Transverse colon (tissue), 4 donors: ENCODE measurements around the gene TANGO2. TPM values are rescaled to one million over a fixed set of nuclear protein-coding genes. Genes with fewer than 3 reads are reported as not detected.
"Not testable (repeated sequence)": the region's sequence is repeated elsewhere in the genome, so short reads cannot be mapped to it uniquely, and the experiment has no call there.

Experiments
- DNase-seq: peaks from one replicate; pipeline ENCODE4 v3.0.0-alpha.2; 2019
- H3K27ac ChIP-seq, 4 donors: fragments of 200-600 bp; sonication (generic); 2 replicates each; pipeline ENCODE4 v1.5.1; 2016 to 2018; ENCODE audit warnings: inconsistent platforms in 4 of 4
- H3K27me3 ChIP-seq: fragments of 200-600 bp; sonication (generic); 2 replicates; pipeline ENCODE4 v1.5.1; 2017; ENCODE audit warnings: inconsistent platforms
- H3K36me3 ChIP-seq, 4 donors: fragments of 200-600 bp; sonication (generic); 2 replicates each; pipeline ENCODE4 v1.5.1; 2017 to 2019; ENCODE audit warnings: inconsistent platforms in 4 of 4
- H3K4me1 ChIP-seq, 4 donors: fragments of 200-600 bp; sonication (generic); 2 replicates each; pipeline ENCODE4 v1.5.1; 2017 to 2020; ENCODE audit warnings: inconsistent platforms in 4 of 4
- H3K4me3 ChIP-seq, 4 donors: fragments of 200-600 bp; sonication (generic); 1 replicate in 1 of 4; 2 replicates in 3 of 4; pipeline versions ENCODE4 v1.5.1 to v1.6.1; 2017 to 2019; ENCODE audit warnings: inconsistent platforms in 4 of 4
- H3K9me3 ChIP-seq, 2 donors: fragments of 200-600 bp; sonication (generic); 2 replicates each; pipeline ENCODE4 v1.5.1; 2017 to 2019; ENCODE audit warnings: inconsistent platforms in 2 of 2
- EP300 ChIP-seq: sonication (generic); formaldehyde crosslinking; IDR thresholded peaks from one replicate; pipeline ENCODE4 v1.6.1; 2017; ENCODE audit warnings: antibody characterized with exemption, low read depth
- POLR2A ChIP-seq: fragments of 450-650 bp; IDR thresholded peaks from one replicate; pipeline ENCODE4 v1.6.1; 2016; ENCODE audit warnings: antibody characterized with exemption, mild to moderate bottlenecking, moderate library complexity
- POLR2AphosphoS5 ChIP-seq, 3 donors: sonication (generic); formaldehyde crosslinking; IDR thresholded peaks; one replicate each; pipeline ENCODE4 v1.6.1; 2016; ENCODE audit warnings: antibody characterized with exemption in 3 of 3
- WGBS, 2 donors: methylation state at CpG; one replicate each; pipeline ENCODE4 v1.1.5; 2018; ENCODE audit warnings: low coverage in 1 of 2; 5-methylcytosine and 5-hydroxymethylcytosine counted together
- in situ Hi-C, 4 donors: fragments of 200-750 bp; cut with MboI; loops; one replicate each; pipeline versions ENCODE4 v1.15.0 to v1.15.1; 2017; ENCODE audit warnings: low sequenced_read_pairs in 3 of 4, low pct_ligation_motif_present in 1 of 4, low pct_unique_long_range_greater_than_20kb in 1 of 4
- intact Hi-C: fragments of 100-400 bp; cut with DNase I; formaldehyde crosslinking; loops from one replicate; pipeline ENCODE4 v1.15.1; 2023; ENCODE audit warnings: low total_unique reads
- total RNA-seq, 4 donors: library from RNA; depleted of rRNA; stranded (reverse); fragments of >200 nt; gene quantifications; one replicate each; pipeline ENCODE4 v1.1.0, GENCODE V29; 2016
- TF ChIP-seq, protein P1 (sequence below), 5 experiments: fragments of 200-600 bp in 3 of 5; fragments of 450-650 bp in 2 of 5; sonication (generic) in 3 of 5; IDR thresholded peaks; 1 replicate in 2 of 5; 2 replicates in 3 of 5; pipeline ENCODE4 v1.5.1; 2016 to 2017; ENCODE audit warnings: antibody characterized with exemption in 5 of 5, inconsistent platforms in 3 of 5, mild to moderate bottlenecking in 2 of 5, moderate library complexity in 1 of 5

The TANGO2 gene
- total RNA-seq, 4 donors from 2014 or later, result 32.9 to 101 (median 50.6) TPM

DNA sequence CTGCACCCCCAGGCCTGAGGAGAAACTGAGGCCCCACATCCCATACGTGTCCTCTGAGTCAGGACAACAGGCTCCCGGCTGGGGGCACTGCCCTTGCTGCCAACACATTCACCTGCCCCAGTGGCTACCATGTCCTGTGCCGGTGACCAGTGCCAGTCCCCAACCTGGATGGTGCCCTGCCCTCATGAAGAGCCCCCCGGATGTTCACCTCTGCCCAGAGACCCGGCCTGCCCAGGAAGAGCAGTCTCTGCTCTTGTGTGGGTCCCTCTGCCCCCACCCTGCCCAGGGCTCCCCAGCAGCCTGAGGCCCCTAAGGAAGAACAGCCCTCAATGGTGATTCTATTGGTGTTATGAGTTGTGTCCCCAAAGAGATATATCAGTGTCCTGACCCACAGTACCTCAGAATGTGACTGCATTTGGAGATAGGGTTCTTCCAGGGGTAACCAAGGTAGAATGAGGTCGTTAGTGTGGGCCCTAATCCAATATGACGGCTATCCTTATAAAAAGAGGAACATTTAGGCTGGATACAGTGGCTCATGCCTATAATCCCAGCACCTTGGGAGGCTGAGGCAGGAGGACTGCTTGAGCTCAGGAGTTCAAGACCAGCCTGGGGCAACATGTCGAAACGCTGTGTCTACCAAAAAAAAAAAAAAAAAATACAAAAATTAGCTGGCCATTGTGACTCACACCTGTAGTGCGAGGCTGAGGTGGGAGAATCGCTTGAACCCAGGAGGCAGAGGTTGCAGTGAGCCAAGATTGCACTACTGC lies 45.9 kb downstream of the TANGO2 start:
- TF ChIP-seq, protein P1, sequence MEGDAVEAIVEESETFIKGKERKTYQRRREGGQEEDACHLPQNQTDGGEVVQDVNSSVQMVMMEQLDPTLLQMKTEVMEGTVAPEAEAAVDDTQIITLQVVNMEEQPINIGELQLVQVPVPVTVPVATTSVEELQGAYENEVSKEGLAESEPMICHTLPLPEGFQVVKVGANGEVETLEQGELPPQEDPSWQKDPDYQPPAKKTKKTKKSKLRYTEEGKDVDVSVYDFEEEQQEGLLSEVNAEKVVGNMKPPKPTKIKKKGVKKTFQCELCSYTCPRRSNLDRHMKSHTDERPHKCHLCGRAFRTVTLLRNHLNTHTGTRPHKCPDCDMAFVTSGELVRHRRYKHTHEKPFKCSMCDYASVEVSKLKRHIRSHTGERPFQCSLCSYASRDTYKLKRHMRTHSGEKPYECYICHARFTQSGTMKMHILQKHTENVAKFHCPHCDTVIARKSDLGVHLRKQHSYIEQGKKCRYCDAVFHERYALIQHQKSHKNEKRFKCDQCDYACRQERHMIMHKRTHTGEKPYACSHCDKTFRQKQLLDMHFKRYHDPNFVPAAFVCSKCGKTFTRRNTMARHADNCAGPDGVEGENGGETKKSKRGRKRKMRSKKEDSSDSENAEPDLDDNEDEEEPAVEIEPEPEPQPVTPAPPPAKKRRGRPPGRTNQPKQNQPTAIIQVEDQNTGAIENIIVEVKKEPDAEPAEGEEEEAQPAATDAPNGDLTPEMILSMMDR (IDR thresholded peaks at IDR 0.05), result no peak
- TF ChIP-seq EP300, result no peak
- no peak for TF ChIP-seq POLR2AphosphoS5 (IDR thresholded peaks at IDR 0.05)
- no peak for TF ChIP-seq POLR2A
- in situ Hi-C loops (no loop called here), intact Hi-C loops (no loop called here)
- no peaks in the 10 kb centered on the region for H3K9me3 ChIP-seq
- H3K4me1 ChIP-seq, result no peaks in the 10 kb centered on the region
- 90 to 95% methylated on average over 4 to 11 of the region's 11 CpGs for WGBS, 2 donors
- no peaks in the 10 kb centered on the region for H3K27me3 ChIP-seq
- H3K36me3 ChIP-seq, result peaks cover 0 to 8% (median 2%) of the 10 kb centered on the region in 4 donors
- H3K27ac ChIP-seq, result no peak overlapping the region
- DNase-seq, result no peak
- no peak overlapping the region for H3K4me3 ChIP-seq

DNA sequence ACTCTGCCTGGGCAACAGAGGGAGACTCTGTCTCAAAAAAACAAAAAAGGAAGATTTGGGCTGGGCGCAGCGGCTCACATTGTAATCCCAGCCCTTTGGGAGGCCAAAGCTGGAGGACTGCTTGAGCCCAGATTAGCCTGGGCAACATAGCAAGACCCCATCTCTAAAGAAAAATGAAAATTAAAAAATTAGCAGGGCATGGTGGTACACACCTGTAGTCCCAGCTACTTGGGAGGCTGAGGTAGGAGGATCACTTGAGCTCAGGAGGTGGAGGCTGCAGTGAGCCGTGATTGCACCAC lies 46.4 kb downstream of the TANGO2 start:
- H3K4me3 ChIP-seq, H3K27ac ChIP-seq, H3K36me3 ChIP-seq, DNase-seq, in situ Hi-C loops, intact Hi-C loops, H3K27me3 ChIP-seq, H3K4me1 ChIP-seq, H3K9me3 ChIP-seq: not testable (repeated sequence)
- WGBS, 2 donors, result 91 to 100% methylated on average over 3 of the region's 3 CpGs

DNA sequence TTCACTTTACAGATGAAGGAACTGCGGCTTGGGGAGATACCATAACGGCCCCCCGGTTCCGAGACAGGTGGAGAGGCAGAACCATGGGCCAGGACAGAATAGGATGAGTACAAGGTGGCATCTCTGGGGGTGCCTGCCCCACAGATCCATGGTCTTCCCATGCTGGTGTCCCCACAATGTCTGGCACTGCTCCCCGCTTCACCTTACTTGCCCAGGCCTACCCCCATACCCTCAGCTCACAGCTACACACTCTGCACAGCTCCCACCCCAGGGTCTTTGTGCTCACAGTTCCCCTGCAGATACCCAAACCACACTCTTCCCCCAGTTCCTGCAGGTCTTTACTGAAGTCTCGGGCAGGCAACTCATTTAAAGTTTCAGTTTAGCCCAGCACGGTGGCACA lies 47.7 kb downstream of the TANGO2 start:
- Histone ChIP-seq H3K4me3 (no peak overlapping the region), H3K36me3 (no peaks in the 10 kb centered on the region), H3K9me3 (no peaks in the 10 kb centered on the region), H3K27ac (no peak overlapping the region), H3K27me3 (no peaks in the 10 kb centered on the region), H3K4me1 (no peaks in the 10 kb centered on the region)
- in situ Hi-C loops (no loop called here), intact Hi-C loops (no loop called here)
- TF ChIP-seq EP300 (no peak), POLR2A (no peak), POLR2AphosphoS5 (IDR thresholded peaks at IDR 0.05) (no peak)
- TF ChIP-seq, protein P1 (IDR thresholded peaks at IDR 0.05), result no peak
- 80 to 91% methylated on average over 1 to 7 of the region's 7 CpGs for WGBS, 2 donors
- DNase-seq, result no peak

DNA sequence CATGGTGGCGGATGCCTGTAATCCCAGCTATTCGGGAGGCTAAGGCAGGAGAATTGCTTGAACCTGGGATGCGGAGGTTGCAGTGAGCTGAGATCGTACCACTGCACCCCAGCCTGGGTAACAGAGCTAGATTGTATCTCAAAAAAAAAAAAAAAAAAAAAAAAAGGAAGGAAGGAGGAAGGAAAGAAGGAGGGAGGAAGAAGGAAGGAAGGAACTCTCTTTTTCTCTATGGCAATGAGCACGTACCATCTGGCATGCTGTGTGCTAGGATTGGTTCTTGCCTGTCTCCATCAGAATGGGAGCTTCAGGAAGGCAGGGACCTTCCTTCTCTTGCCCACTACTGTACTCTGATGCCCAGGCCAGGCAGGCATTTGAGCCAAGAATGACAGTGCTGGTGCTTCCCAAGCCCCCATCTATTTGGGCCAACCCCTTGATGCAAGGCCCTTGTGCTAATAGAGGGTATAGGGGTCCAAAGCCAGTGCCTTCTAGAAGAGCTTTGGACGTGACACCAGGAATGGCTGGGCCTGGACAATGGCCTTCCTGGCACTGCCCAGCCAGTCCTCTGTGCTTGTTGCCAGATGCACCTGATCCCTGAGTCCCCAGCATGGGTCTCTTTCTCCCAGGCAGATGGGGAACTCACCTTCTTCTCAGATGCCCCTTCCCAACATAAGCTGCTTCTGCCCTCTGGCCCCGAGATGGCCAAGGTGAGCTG lies 48.6 kb downstream of the TANGO2 start:
- H3K27ac ChIP-seq, result no peak overlapping the region
- no peaks in the 10 kb centered on the region for H3K9me3 ChIP-seq
- H3K4me1 ChIP-seq, result no peaks in the 10 kb centered on the region
- TF ChIP-seq, protein P1 (IDR thresholded peaks at IDR 0.05), result no peak
- TF ChIP-seq EP300 (no peak), POLR2A (no peak), POLR2AphosphoS5 (IDR thresholded peaks at IDR 0.05) (no peak)
- no peak overlapping the region for H3K4me3 ChIP-seq
- in situ Hi-C loops, result no loop called here
- DNase-seq, result no peak
- intact Hi-C loops, result loop anchor here (5.0 kb wide), 1 partner anchor 37 kb away; no protein-coding TSS in a partner anchor
- no peaks in the 10 kb centered on the region for H3K36me3 ChIP-seq
- H3K27me3 ChIP-seq, result no peaks in the 10 kb centered on the region
- WGBS, 2 donors, result 91 to 100% methylated on average over 1 to 7 of the region's 7 CpGs
